KMS-11 (cell line): Measurements from ENCODE around the gene EXOC4.

ENCODE experiments used
- H2AFZ ChIP-seq: fragments of 200-600 bp; sonication (generic); 2 replicates; pipeline ENCODE4 v1.6.1; 2016; ENCODE audit warnings: antibody characterized with exemption, mixed run types, low read depth
- H3K27ac ChIP-seq: fragments of 200-600 bp; sonication (generic); 2 replicates; pipeline ENCODE4 v1.6.1; 2016; ENCODE audit warnings: mild to moderate bottlenecking, mixed run types
- H3K27me3 ChIP-seq: fragments of 200-600 bp; sonication (generic); 2 replicates; pipeline ENCODE4 v1.6.1; 2017; ENCODE audit warnings: mild to moderate bottlenecking, low read depth, mixed run types, moderate library complexity; ENCODE audit not compliant: insufficient read depth
- H3K36me3 ChIP-seq: fragments of 200-600 bp; sonication (generic); 2 replicates; pipeline ENCODE4 v1.6.1; 2017; ENCODE audit warnings: mild to moderate bottlenecking, mixed run types; ENCODE audit not compliant: insufficient read depth
- H3K4me1 ChIP-seq: fragments of 200-600 bp; sonication (generic); 2 replicates; pipeline ENCODE4 v1.6.1; 2016; ENCODE audit warnings: mild to moderate bottlenecking, low read depth, mixed run types; ENCODE audit not compliant: poor library complexity, severe bottlenecking
- H3K4me2 ChIP-seq: fragments of 200-600 bp; sonication (generic); 2 replicates; pipeline ENCODE4 v1.7.0; 2016; ENCODE audit warnings: mild to moderate bottlenecking, mixed run types
- H3K4me3 ChIP-seq: fragments of 200-600 bp; sonication (generic); IDR thresholded peaks from 2 replicates; pipeline ENCODE4 v1.6.1; 2017; ENCODE audit warnings: low read depth, low read length, mixed read lengths; ENCODE audit not compliant: insufficient read depth
- H3K79me2 ChIP-seq: fragments of 200-600 bp; sonication (generic); 2 replicates; pipeline ENCODE4 v1.6.1; 2016; ENCODE audit warnings: low read depth, mixed run types; ENCODE audit not compliant: insufficient read depth
- H3K9ac ChIP-seq: fragments of 200-600 bp; sonication (generic); 2 replicates; pipeline ENCODE4 v1.6.1; 2016; ENCODE audit warnings: mild to moderate bottlenecking, mixed run types
- H4K20me1 ChIP-seq: fragments of 200-600 bp; sonication (generic); 2 replicates; pipeline ENCODE4 v1.6.1; 2016; ENCODE audit warnings: mild to moderate bottlenecking, mixed run types; ENCODE audit not compliant: insufficient read depth
- CTCF ChIP-seq: fragments of 200-600 bp; sonication (generic); conservative IDR thresholded peaks from 2 replicates; pipeline ENCODE4 v1.6.1; 2017; ENCODE audit warnings: low read depth, mild to moderate bottlenecking, antibody characterized with exemption, low read length, moderate library complexity, mixed read lengths

The EXOC4 gene

GRCh38 chr7:133649593-133649992, 396.7 kb downstream of the EXOC4 start:
- Histone ChIP-seq H3K27ac (no peak overlapping the region), H3K9ac (no peak overlapping the region), H2AFZ (no peak overlapping the region), H3K4me1 (no peaks in the 10 kb centered on the region), H3K27me3 (no peaks in the 10 kb centered on the region), H3K4me2 (no peak overlapping the region), H3K4me3 (no peak overlapping the region), H4K20me1 (no peaks in the 10 kb centered on the region), H3K36me3 (no peaks in the 10 kb centered on the region), H3K79me2 (no peaks in the 10 kb centered on the region)
- no peak for TF ChIP-seq CTCF

- Histone ChIP-seq H3K27me3 (no peaks in the 10 kb centered on the region), H2AFZ (no peak overlapping the region), H3K4me2 (no peak overlapping the region), H3K36me3 (no peaks in the 10 kb centered on the region), H3K79me2 (no peaks in the 10 kb centered on the region), H3K27ac (no peak overlapping the region), H3K4me1 (no peaks in the 10 kb centered on the region), H3K9ac (no peak overlapping the region), H4K20me1 (no peaks in the 10 kb centered on the region), H3K4me3 (no peak overlapping the region)
- TF ChIP-seq CTCF: no peak
These were observed 397.2 kb downstream of the EXOC4 start for GRCh38 chr7:133650069-133650468.

GRCh38 chr7:133650487-133651300, 397.8 kb downstream of the EXOC4 start:
- Histone ChIP-seq H3K4me1 (no peaks in the 10 kb centered on the region), H3K9ac (no peak overlapping the region), H3K27ac (no peak overlapping the region), H3K27me3 (no peaks in the 10 kb centered on the region), H4K20me1 (no peaks in the 10 kb centered on the region), H2AFZ (no peak overlapping the region), H3K4me3 (no peak overlapping the region), H3K36me3 (no peaks in the 10 kb centered on the region), H3K79me2 (no peaks in the 10 kb centered on the region), H3K4me2 (no peak overlapping the region)
- no peak for TF ChIP-seq CTCF

GRCh38 chr7:133652547-133652946, 399.7 kb downstream of the EXOC4 start:
- Histone ChIP-seq H3K27me3 (no peaks in the 10 kb centered on the region), H3K27ac (no peak overlapping the region), H3K79me2 (no peaks in the 10 kb centered on the region), H3K9ac (no peak overlapping the region), H3K4me3 (no peak overlapping the region), H3K4me1 (no peaks in the 10 kb centered on the region), H2AFZ (no peak overlapping the region), H3K36me3 (no peaks in the 10 kb centered on the region), H4K20me1 (no peaks in the 10 kb centered on the region), H3K4me2 (no peak overlapping the region)
- TF ChIP-seq CTCF: no peak
